WTC11 (cell line): ENCODE measurements around the gene GRID2.
"Not testable (repeated sequence)": the region's sequence is repeated elsewhere in the genome, so short reads cannot be mapped to it uniquely, and the experiment has no call there.

Experiments used
- ATF2 ChIP-seq: sonication (generic); formaldehyde crosslinking; IDR thresholded peaks from 2 replicates; pipeline ENCODE4 v1.8.1; 2022; ENCODE audit warnings: low read depth, missing genetic modification reagents, borderline replicate concordance
- CTCF ChIP-seq: fragments of 200-600 bp; IDR thresholded peaks from 2 replicates; pipeline ENCODE4 v1.8.0; 2022; ENCODE audit warnings: antibody characterized with exemption
- MAX ChIP-seq: sonication (generic); formaldehyde crosslinking; IDR thresholded peaks from 2 replicates; pipeline ENCODE4 v1.8.0; 2022; ENCODE audit warnings: mild to moderate bottlenecking, missing genetic modification reagents
- NR1H2 ChIP-seq: sonication (generic); formaldehyde crosslinking; IDR thresholded peaks from 2 replicates; pipeline ENCODE4 v1.9.0; 2021; ENCODE audit warnings: mild to moderate bottlenecking, moderate library complexity, missing genetic modification reagents
- STAT6 ChIP-seq: sonication (generic); formaldehyde crosslinking; conservative IDR thresholded peaks from 2 replicates; pipeline ENCODE4 v1.8.1; 2023; ENCODE audit warnings: mild to moderate bottlenecking, low read depth, missing genetic modification reagents, moderate library complexity
- ZNF121 ChIP-seq: sonication (generic); formaldehyde crosslinking; IDR thresholded peaks from 2 replicates; pipeline ENCODE4 v1.8.0; 2023; ENCODE audit warnings: missing genetic modification reagents
- ZNF317 ChIP-seq: sonication (generic); formaldehyde crosslinking; IDR thresholded peaks from 2 replicates; pipeline ENCODE4 v1.8.1; 2023; ENCODE audit warnings: low read depth, mild to moderate bottlenecking, moderate library complexity, missing genetic modification reagents, borderline replicate concordance
- ZNF423 ChIP-seq: fragments of 250-450 bp; sonication (Bioruptor Pico); IDR thresholded peaks from 2 replicates; pipeline ENCODE4 v2.1.2; 2022; ENCODE audit warnings: mild to moderate bottlenecking, moderate library complexity

GRCh38 chr4:92442131-92442530 is 138.4 kb downstream of the GRID2 start:
- not testable (repeated sequence) for TF ChIP-seq NR1H2 (CRISPR knock-in tag); ATF2; ZNF423 (CRISPR knock-in tag); ZNF317 (CRISPR knock-in tag); CTCF; STAT6 (CRISPR knock-in tag); ZNF121 (CRISPR knock-in tag); MAX (CRISPR knock-in tag)
